ENCODE results near the gene ARSB. TPM values are rescaled to one million over a fixed set of nuclear protein-coding genes. Genes with fewer than 3 reads are reported as not detected.
"Not testable (repeated sequence)": the region's sequence is repeated elsewhere in the genome, so short reads cannot be mapped to it uniquely, and the experiment has no call there.

The ARSB gene
- total RNA-seq, 1 donor from 2014 or later: 12.4 TPM

DNA sequence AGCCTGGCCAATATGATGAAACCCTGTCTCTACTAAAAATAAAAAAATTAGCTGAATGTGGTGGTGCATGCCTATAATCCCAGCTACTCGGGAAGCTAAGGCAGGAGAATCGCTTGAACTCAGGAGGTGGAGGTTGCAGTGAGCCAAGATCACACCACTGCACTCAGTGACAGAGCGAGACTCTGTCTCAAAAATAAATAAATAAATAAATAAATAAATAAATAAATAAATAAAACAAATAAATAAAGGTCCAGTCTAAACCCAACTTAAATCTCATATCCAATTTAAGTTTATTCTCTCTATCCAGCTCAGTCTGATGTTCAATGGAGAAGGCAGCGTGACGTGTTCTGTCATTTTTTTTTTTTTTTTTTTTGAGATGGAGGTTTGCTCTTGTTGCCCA lies 222.4 kb downstream of the ARSB start:
- H3K27ac Mint-ChIP-seq; DNase-seq; H3K36me3 Mint-ChIP-seq (ENCODE audit: low read depth); H3K9me3 Mint-ChIP-seq; intact Hi-C loops (cut with micrococcal nuclease); H3K4me3 Mint-ChIP-seq; H3K4me1 Mint-ChIP-seq: not testable (repeated sequence)
- H3K27me3 Mint-ChIP-seq: peaks cover 14% of the 10 kb centered on the region

DNA sequence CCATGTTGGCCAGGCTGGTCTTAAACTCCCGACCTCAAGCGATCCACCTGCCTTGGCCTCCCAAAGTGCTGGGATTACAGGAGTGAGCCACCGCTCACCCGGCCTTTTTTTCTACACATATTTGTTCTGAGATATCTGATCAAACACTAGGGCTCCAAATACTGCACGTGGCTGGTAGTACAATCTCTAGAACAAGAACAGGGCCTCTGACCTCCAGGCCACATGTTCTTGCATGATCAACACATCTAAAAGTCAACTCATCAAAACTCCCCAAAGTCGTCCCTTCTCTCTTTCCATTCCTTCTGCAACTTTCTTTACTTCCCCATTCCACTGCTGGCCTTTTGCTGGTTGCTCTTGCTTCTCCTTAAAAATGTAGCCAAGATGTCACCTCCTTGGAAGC lies 223.3 kb downstream of the ARSB start:
- Mint-ChIP-seq H3K4me1 (peaks cover 17% of the 10 kb centered on the region), H3K27me3 (peaks cover 14% of the 10 kb centered on the region), H3K27ac (no peak overlapping the region), H3K9me3 (peaks cover 10% of the 10 kb centered on the region), H3K36me3 (ENCODE audit: low read depth) (no peaks in the 10 kb centered on the region), H3K4me3 (no peak overlapping the region)
- DNase-seq: no peak
- intact Hi-C loops (cut with micrococcal nuclease): no loop called here

DNA sequence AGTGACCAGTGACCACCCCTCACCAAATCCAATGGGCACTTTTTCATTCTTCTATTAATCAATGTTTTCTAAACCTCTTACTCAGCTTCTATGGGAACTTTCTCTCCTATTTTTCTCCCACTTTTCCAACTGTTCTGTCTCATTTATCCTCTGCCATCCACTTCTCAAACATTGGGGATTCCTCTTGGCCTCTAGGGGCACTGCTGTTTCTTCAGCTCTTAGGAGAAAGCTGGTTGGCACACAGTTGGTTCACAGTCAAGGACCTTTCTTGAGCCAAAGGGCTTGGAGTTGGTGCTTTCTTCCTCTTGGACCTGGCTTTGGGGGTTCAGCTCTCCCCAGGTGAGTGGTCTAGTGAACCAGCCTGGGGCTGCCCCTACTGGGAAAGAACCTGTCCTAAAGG lies 224.3 kb downstream of the ARSB start:
- DNase-seq: no peak
- no peak overlapping the region for H3K4me3 Mint-ChIP-seq
- intact Hi-C loops (cut with micrococcal nuclease): no loop called here
- H3K9me3 Mint-ChIP-seq: peaks cover 10% of the 10 kb centered on the region
- no peaks in the 10 kb centered on the region for H3K36me3 Mint-ChIP-seq (ENCODE audit: low read depth)
- peaks cover 10% of the 10 kb centered on the region for H3K27me3 Mint-ChIP-seq
- peaks cover 18% of the 10 kb centered on the region for H3K4me1 Mint-ChIP-seq
- H3K27ac Mint-ChIP-seq: no peak overlapping the region

DNA sequence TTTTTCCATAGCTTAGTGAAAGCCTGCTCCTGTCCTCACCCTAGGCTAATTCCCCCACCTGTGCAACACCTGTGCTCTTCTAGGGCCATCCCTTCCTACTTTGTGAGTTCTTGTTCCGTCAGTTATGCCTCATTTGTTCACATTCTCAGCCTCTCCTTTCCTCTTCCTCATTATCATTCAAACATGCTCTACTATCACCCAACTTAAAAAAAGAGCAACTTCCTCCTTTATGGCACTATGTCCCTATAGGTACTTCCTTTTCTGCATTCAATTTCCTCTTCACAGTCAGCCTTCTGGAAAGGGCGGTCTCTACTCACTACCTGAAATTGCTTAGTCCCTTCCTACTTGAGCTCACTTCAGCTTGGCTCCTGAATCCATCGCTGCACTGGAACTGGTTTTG lies 224.7 kb downstream of the ARSB start:
- Mint-ChIP-seq H3K4me1 (peaks cover 18% of the 10 kb centered on the region), H3K27ac (no peak overlapping the region), H3K36me3 (ENCODE audit: low read depth) (no peaks in the 10 kb centered on the region), H3K27me3 (peaks cover 8% of the 10 kb centered on the region), H3K9me3 (peaks cover 10% of the 10 kb centered on the region), H3K4me3 (no peak overlapping the region)
- intact Hi-C loops (cut with micrococcal nuclease): no loop called here
- DNase-seq: no peak

DNA sequence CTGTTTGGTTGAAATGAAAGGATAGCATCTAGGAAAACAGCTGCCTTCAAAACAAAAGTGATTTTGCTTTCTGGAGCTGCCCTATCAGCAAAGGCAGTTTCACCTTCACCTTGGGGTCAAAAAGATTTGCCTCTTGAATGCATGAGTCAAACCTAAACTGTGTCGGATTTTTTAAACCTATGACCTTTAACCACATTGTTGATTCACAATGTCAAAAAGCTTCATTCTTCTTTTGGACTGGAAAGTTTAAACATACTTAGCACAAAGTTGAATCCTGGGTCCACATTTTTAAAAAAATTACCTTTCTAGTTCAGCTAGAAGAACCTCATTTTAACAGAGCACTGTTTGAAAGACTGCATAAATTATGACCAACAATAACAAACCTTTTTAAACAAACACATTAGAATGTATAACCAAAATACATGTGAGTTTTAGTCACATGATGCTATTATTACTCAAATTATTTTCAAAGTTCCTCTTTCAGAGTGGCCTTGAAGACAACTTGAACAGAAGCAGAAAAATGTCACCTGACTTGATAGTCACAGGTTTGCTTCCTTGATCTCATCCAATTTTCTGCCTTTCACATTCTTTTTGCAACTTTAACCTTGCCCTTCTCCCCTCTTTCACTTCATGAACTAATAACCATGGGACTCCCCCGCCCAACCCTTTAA lies 226.8 kb downstream of the ARSB start:
- intact Hi-C loops (cut with micrococcal nuclease): no loop called here
- Mint-ChIP-seq H3K4me3 (no peak overlapping the region), H3K9me3 (peaks cover 10% of the 10 kb centered on the region), H3K27me3 (peaks cover 3% of the 10 kb centered on the region), H3K27ac (peak overlapping the region; percentile 10), H3K36me3 (ENCODE audit: low read depth) (no peaks in the 10 kb centered on the region), H3K4me1 (peaks cover 24% of the 10 kb centered on the region)
- DNase-seq: peak; percentile 60

GRCh38 chr5:78757269-78758053 lies 227.6 kb downstream of the ARSB start:
- H3K36me3 Mint-ChIP-seq (ENCODE audit: low read depth): no peaks in the 10 kb centered on the region
- peaks cover 3% of the 10 kb centered on the region for H3K27me3 Mint-ChIP-seq
- no peak overlapping the region for H3K4me3 Mint-ChIP-seq
- peak overlapping the region; percentile 50 for H3K27ac Mint-ChIP-seq
- DNase-seq: peak; percentile 61
- intact Hi-C loops (cut with micrococcal nuclease): no loop called here
- H3K9me3 Mint-ChIP-seq: peaks cover 10% of the 10 kb centered on the region
- peaks cover 24% of the 10 kb centered on the region for H3K4me1 Mint-ChIP-seq

DNA sequence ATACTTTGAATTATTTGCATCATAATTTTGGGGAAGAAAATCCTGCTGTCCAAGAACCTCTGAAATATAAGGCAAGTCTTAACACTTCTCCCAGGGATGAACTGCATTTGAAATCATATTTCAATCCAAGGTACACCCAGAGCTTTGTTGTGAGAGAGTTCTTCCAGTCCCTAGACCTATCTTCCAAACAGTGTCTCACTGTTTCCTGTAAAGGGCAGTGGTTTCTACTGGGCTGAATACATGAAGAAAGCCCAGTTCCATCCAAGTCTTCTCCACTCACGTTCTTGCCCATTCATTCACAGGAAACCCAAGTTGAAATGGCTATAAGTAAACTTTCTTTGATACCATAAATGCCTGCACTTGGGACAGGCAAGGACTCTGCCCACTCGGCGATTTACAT lies 228.3 kb downstream of the ARSB start:
- peaks cover 6% of the 10 kb centered on the region for H3K9me3 Mint-ChIP-seq
- H3K36me3 Mint-ChIP-seq (ENCODE audit: low read depth): no peaks in the 10 kb centered on the region
- H3K4me1 Mint-ChIP-seq: peaks cover 24% of the 10 kb centered on the region
- DNase-seq: no peak
- intact Hi-C loops (cut with micrococcal nuclease): no loop called here
- H3K27ac Mint-ChIP-seq: peak overlapping the region; percentile 50
- H3K4me3 Mint-ChIP-seq: no peak overlapping the region
- H3K27me3 Mint-ChIP-seq: peaks cover under 1% of the 10 kb centered on the region

DNA sequence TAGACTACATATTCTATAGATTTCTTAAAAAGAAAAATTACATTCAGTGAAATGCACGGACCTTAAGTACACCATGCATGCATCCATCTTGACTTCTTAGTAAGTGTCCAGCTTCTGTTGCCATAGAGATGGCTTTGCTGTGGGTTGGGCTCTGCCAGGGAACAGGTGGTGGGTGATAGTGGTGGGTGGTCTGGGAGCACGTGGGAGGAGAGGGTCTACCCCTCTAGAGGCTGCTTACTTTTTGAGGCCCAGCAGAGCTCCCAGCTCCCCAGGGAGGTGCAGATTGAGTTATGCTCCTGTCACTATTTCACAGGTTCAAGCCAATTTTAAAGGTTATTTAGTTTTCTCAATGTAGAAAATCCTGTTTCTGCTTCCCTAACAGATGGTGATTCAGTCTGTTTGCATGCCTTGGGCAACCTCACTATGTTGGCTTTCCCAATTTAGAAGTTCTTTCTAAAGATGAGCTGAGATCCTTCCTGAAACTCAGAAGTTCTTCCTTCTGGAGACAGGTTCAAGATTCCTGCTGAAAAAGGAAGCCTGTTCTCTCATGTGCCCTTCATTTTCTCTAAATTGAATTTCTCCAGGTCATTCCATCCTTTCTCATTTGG lies 229.2 kb downstream of the ARSB start:
- no peaks in the 10 kb centered on the region for H3K36me3 Mint-ChIP-seq (ENCODE audit: low read depth)
- intact Hi-C loops (cut with micrococcal nuclease): no loop called here
- peaks cover 5% of the 10 kb centered on the region for H3K9me3 Mint-ChIP-seq
- no peak for DNase-seq
- H3K4me3 Mint-ChIP-seq: no peak overlapping the region
- H3K4me1 Mint-ChIP-seq: peaks cover 24% of the 10 kb centered on the region
- H3K27ac Mint-ChIP-seq: no peak overlapping the region
- H3K27me3 Mint-ChIP-seq: no peaks in the 10 kb centered on the region

GRCh38 chr5:78754655-78755054 lies 230.5 kb downstream of the ARSB start:
- Mint-ChIP-seq H3K4me1 (peaks cover 24% of the 10 kb centered on the region), H3K36me3 (ENCODE audit: low read depth) (no peaks in the 10 kb centered on the region), H3K27me3 (no peaks in the 10 kb centered on the region), H3K27ac (no peak overlapping the region), H3K4me3 (no peak overlapping the region), H3K9me3 (peaks cover under 1% of the 10 kb centered on the region)
- DNase-seq: no peak
- intact Hi-C loops (cut with micrococcal nuclease): no loop called here

GRCh38 chr5:78753093-78753531 lies 232.0 kb downstream of the ARSB start:
- H3K4me1 Mint-ChIP-seq: peaks cover 18% of the 10 kb centered on the region
- no peaks in the 10 kb centered on the region for H3K9me3 Mint-ChIP-seq
- H3K36me3 Mint-ChIP-seq (ENCODE audit: low read depth): no peaks in the 10 kb centered on the region
- H3K4me3 Mint-ChIP-seq: no peak overlapping the region
- intact Hi-C loops (cut with micrococcal nuclease): no loop called here
- H3K27ac Mint-ChIP-seq: no peak overlapping the region
- peaks cover 2% of the 10 kb centered on the region for H3K27me3 Mint-ChIP-seq
- DNase-seq: no peak

DNA sequence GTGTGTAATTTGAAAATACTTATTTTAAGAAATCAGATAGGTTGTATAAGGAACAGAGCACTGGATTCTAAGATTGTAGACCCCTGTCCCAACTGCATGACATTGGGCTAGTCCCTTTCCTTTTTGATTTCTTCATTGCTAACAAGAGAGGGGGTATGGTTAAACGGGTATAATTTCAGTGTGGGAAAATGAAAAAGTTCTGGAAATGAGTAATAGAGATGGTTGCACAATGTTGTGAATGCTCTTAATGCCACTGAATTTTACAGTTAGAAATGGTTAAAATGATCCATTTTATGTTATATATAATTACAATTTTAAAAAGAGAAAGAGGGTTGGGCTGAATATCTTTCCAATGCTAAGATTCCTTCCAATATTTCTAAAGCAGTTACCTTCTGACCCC lies 233.2 kb downstream of the ARSB start:
- Mint-ChIP-seq H3K36me3 (ENCODE audit: low read depth) (no peaks in the 10 kb centered on the region), H3K4me1 (peaks cover 7% of the 10 kb centered on the region), H3K4me3 (no peak overlapping the region), H3K27me3 (peaks cover 2% of the 10 kb centered on the region), H3K27ac (no peak overlapping the region), H3K9me3 (no peaks in the 10 kb centered on the region)
- intact Hi-C loops (cut with micrococcal nuclease): no loop called here
- no peak for DNase-seq

DNA sequence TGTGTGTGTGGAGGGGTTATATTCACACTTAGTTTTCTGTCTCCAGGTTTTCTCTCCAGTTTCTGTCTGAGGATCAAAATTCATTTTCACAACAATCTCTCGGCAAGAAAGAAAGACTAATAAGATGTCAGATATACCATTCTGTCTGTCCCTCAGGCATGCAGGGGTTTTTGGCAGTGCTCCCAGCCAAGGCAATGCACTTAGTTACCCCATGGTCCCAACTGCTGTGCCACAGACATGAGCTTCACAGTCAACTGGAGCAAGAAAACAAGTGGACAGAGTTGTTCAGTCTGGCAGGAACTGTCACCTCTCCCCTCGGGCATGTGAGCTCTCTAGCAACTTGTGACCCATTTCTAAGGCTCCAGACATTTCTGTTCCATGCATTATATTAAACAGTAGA lies 234.8 kb downstream of the ARSB start:
- H3K9me3 Mint-ChIP-seq: no peaks in the 10 kb centered on the region
- H3K4me3 Mint-ChIP-seq: no peak overlapping the region
- no peak overlapping the region for H3K27ac Mint-ChIP-seq
- H3K27me3 Mint-ChIP-seq: peaks cover 8% of the 10 kb centered on the region
- no peaks in the 10 kb centered on the region for H3K36me3 Mint-ChIP-seq (ENCODE audit: low read depth)
- peaks cover 6% of the 10 kb centered on the region for H3K4me1 Mint-ChIP-seq
- DNase-seq: no peak
- intact Hi-C loops (cut with micrococcal nuclease): no loop called here

DNA sequence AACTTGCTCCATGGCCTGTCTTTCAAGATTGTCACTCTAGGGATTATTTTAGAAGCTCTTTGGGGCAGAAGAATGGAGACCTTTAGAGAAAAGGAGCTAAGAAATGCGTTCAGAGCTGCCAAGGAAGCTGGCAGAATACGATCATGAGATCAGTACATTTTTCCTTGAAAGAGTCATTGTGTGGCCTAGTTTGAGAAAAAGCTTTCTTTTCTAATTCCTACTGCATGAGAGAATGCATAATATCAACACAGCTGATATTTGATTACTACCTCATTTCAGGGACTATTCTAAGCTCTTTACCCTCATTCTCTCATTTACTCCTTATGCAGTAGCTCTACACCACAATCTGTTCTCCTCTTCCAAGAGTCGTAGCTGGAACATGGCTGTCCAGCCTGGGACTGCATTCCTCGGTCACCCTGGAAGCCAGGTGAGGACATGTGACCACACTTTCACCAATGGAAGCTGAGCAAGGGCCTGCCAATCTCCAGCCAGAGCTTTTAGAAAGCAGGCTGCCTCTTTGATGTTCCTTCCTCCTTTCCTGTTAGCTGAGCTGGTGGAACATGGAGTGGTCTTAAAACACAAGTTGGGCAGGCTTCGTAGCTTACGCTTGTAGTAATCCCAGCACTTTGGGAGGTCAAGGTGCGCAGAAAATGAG lies 237.3 kb downstream of the ARSB start:
- Mint-ChIP-seq H3K27ac (no peak overlapping the region), H3K27me3 (peaks cover 8% of the 10 kb centered on the region), H3K9me3 (no peaks in the 10 kb centered on the region), H3K4me3 (no peak overlapping the region), H3K36me3 (ENCODE audit: low read depth) (no peaks in the 10 kb centered on the region), H3K4me1 (no peaks in the 10 kb centered on the region)
- DNase-seq: no peak
- intact Hi-C loops (cut with micrococcal nuclease): no loop called here

GRCh38 chr5:78747055-78747454 lies 238.1 kb downstream of the ARSB start:
- DNase-seq: no peak
- Mint-ChIP-seq H3K4me3 (no peak overlapping the region), H3K36me3 (ENCODE audit: low read depth) (no peaks in the 10 kb centered on the region), H3K27ac (no peak overlapping the region), H3K9me3 (no peaks in the 10 kb centered on the region), H3K27me3 (peaks cover 8% of the 10 kb centered on the region), H3K4me1 (no peaks in the 10 kb centered on the region)
- intact Hi-C loops (cut with micrococcal nuclease): no loop called here

Measured in activated CD4-positive, alpha-beta T cell treated with anti-CD3 and anti-CD28 coated beads, Interleukin-2, amount 10 ng/mL, durations not matched to agents 24 days and 14 days (primary cell).